Measurements from ENCODE around the gene ST3GAL2. TPM values are rescaled to one million over a fixed set of nuclear protein-coding genes. Genes with fewer than 3 reads are reported as not detected.
"Not testable (repeated sequence)": the region's sequence is repeated elsewhere in the genome, so short reads cannot be mapped to it uniquely, and the experiment has no call there.

Gene ST3GAL2
- total RNA-seq, 1 donor from 2014 or later = 3.2 TPM

DNA sequence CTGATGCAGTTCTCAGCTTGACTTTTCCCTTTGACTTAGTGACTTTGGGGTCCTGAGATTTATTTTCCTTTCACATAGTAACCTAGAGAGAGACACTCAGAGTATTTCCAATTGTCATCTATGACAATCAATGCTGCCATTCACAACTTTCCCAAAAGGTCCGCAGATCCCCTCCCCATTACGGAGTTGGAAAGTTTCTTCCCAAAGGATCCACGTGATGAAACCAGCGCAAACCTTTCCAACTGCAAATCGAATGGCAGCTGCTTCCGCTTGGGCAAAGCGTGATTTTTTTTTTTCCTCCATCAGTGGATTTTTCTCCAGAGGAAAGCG lies 15.0 kb upstream of the ST3GAL2 start:
- FAIRE-seq (no peak), DNase-seq (ENCODE audit: low read depth) (no peak)
- Histone ChIP-seq H3K27me3 (ENCODE audit: control insufficient read depth, insufficient read depth, low read length) (no peaks in the 10 kb centered on the region), H3K36me3 (ENCODE audit: control insufficient read depth, insufficient read depth, low read length) (no peaks in the 10 kb centered on the region), H3K4me3 (ENCODE audit: low read depth, low read length) (peak overlapping the region; percentile 89)
- TF ChIP-seq, protein P1, sequence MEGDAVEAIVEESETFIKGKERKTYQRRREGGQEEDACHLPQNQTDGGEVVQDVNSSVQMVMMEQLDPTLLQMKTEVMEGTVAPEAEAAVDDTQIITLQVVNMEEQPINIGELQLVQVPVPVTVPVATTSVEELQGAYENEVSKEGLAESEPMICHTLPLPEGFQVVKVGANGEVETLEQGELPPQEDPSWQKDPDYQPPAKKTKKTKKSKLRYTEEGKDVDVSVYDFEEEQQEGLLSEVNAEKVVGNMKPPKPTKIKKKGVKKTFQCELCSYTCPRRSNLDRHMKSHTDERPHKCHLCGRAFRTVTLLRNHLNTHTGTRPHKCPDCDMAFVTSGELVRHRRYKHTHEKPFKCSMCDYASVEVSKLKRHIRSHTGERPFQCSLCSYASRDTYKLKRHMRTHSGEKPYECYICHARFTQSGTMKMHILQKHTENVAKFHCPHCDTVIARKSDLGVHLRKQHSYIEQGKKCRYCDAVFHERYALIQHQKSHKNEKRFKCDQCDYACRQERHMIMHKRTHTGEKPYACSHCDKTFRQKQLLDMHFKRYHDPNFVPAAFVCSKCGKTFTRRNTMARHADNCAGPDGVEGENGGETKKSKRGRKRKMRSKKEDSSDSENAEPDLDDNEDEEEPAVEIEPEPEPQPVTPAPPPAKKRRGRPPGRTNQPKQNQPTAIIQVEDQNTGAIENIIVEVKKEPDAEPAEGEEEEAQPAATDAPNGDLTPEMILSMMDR (IDR thresholded peaks at IDR 0.05; ENCODE audit: insufficient read depth, low read length, severe bottlenecking) = no peak

GRCh38 chr16:70453117-70453891 lies 14.4 kb upstream of the ST3GAL2 start:
- no peaks in the 10 kb centered on the region for H3K27me3 ChIP-seq (ENCODE audit: control insufficient read depth, insufficient read depth, low read length)
- H3K36me3 ChIP-seq (ENCODE audit: control insufficient read depth, insufficient read depth, low read length) = no peaks in the 10 kb centered on the region
- FAIRE-seq (no peak), DNase-seq (ENCODE audit: low read depth) (no peak)
- TF ChIP-seq, protein P1 (IDR thresholded peaks at IDR 0.05; ENCODE audit: insufficient read depth, low read length, severe bottlenecking) = no peak
- peak overlapping the region; percentile 89 for H3K4me3 ChIP-seq (ENCODE audit: low read depth, low read length)

DNA sequence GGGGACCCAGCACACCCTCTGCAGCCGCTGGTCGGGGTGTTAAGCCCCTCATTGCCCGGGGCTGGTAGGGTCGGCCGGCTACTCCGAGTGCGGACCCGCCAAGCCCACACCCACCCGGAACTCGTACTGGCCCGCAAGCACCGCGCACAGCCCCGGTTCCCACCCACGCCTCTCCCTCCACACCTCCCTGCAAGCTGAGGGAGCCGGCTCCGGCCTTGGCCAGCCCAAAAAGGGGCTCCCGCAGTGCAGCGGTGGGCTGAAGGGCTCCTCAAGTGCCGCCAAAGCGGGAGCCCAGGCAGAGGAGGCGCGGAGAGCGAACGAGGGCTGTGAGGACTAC lies 12.1 kb upstream of the ST3GAL2 start:
- not testable (repeated sequence) for H3K36me3 ChIP-seq (ENCODE audit: control insufficient read depth, insufficient read depth, low read length); FAIRE-seq; H3K27me3 ChIP-seq (ENCODE audit: control insufficient read depth, insufficient read depth, low read length); H3K4me3 ChIP-seq (ENCODE audit: low read depth, low read length); DNase-seq (ENCODE audit: low read depth)

- not testable (repeated sequence) for H3K36me3 ChIP-seq (ENCODE audit: control insufficient read depth, insufficient read depth, low read length); FAIRE-seq; H3K4me3 ChIP-seq (ENCODE audit: low read depth, low read length); DNase-seq (ENCODE audit: low read depth); H3K27me3 ChIP-seq (ENCODE audit: control insufficient read depth, insufficient read depth, low read length)
These were observed 11.5 kb upstream of the ST3GAL2 start for GRCh38 chr16:70450142-70451003.

GRCh38 chr16:70448075-70448474 lies 9.2 kb upstream of the ST3GAL2 start:
- H3K4me3 ChIP-seq (ENCODE audit: low read depth, low read length) = no peak overlapping the region
- FAIRE-seq = no peak
- no peak for DNase-seq (ENCODE audit: low read depth)
- H3K36me3 ChIP-seq (ENCODE audit: control insufficient read depth, insufficient read depth, low read length) = no peaks in the 10 kb centered on the region
- H3K27me3 ChIP-seq (ENCODE audit: control insufficient read depth, insufficient read depth, low read length) = no peaks in the 10 kb centered on the region
- TF ChIP-seq, protein P1 (IDR thresholded peaks at IDR 0.05; ENCODE audit: insufficient read depth, low read length, severe bottlenecking) = no peak

- FAIRE-seq (no peak), DNase-seq (ENCODE audit: low read depth) (no peak)
- no peak overlapping the region for H3K4me3 ChIP-seq (ENCODE audit: low read depth, low read length)
- H3K36me3 ChIP-seq (ENCODE audit: control insufficient read depth, insufficient read depth, low read length) = no peaks in the 10 kb centered on the region
- no peaks in the 10 kb centered on the region for H3K27me3 ChIP-seq (ENCODE audit: control insufficient read depth, insufficient read depth, low read length)
- TF ChIP-seq, protein P1 (IDR thresholded peaks at IDR 0.05; ENCODE audit: insufficient read depth, low read length, severe bottlenecking) = no peak
These were observed 5.6 kb upstream of the ST3GAL2 start for GRCh38 chr16:70444249-70445063.

All from bronchial epithelial cell (primary cell).